ENCODE measurements around the gene EZH1.
A peak's percentile ranks its signal among the peaks of the same experiment; 100 is the strongest.

Gene EZH1

GRCh38 chr17:42706732-42707131, 38.1 kb downstream of the EZH1 start:
- no peak for DNase-seq

GRCh38 chr17:42704837-42705494, 39.9 kb downstream of the EZH1 start:
- no peak for DNase-seq

- no peak for DNase-seq
These were observed 40.4 kb downstream of the EZH1 start for GRCh38 chr17:42704490-42704836.

GRCh38 chr17:42702446-42702845, 42.4 kb downstream of the EZH1 start:
- no peak for DNase-seq

- no peak for DNase-seq
These were observed 44.1 kb downstream of the EZH1 start for GRCh38 chr17:42700586-42701289.

- DNase-seq = no peak
These were observed 45.5 kb downstream of the EZH1 start for GRCh38 chr17:42699415-42699740.

- DNase-seq = no peak
These were observed 46.0 kb downstream of the EZH1 start for GRCh38 chr17:42698736-42699414.

DNA sequence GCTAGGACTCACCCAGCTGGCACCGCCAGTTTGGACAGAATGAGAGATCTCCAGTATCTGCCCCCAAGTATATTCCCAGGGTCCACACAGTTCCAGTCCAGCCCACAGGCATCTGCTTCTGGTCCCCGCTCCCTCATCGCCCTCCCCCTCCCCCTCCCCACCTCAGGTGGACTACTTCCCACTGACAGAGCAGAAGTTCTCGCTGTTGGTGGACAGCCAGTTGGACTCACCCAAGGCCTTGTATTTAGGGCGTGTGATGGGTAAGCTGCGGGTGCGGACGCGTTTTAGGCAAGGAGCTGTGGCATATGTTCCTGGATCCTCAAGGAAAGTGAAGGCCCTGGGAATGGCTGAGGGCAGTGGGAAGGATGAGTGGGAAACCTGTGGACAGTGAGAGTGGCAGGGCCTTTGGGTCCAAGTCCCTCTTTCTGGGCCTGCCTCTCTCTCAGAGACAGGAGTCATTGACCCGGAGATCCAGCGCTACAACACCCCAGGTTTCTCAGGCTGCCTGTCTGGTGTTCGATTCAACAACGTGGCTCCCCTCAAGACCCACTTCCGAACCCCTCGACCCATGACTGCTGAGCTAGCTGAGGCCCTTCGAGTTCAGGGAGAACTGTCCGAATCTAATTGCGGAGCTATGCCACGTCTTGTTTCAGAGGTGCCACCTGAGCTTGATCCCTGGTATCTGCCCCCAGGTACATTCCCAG, 47.6 kb downstream of the EZH1 start:
- DNase-seq = no peak

- no peak for DNase-seq
These were observed 49.3 kb downstream of the EZH1 start for GRCh38 chr17:42695500-42695899.

GRCh38 chr17:42694524-42694923, 50.3 kb downstream of the EZH1 start:
- DNase-seq = no peak

DNA sequence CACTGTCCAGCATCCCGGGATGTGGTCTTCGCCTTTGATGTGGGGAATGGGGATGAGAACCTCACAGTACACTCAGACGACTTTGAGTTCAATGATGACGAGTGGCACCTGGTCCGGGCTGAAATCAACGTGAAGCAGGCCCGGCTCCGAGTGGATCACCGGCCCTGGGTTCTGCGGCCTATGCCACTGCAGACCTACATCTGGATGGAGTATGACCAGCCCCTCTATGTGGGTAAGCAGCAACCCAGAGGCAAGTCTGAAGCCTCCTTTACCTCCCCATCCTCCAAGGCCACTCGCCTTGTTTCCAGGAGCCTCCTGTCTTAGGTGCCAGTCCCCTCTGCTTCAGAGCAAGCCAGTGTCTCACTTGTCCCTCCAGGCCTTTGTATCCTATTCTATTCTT, 52.4 kb downstream of the EZH1 start:
- DNase-seq = no peak

- DNase-seq = no peak
These were observed 53.8 kb downstream of the EZH1 start for GRCh38 chr17:42691021-42691545.

GRCh38 chr17:42690596-42690995, 54.2 kb downstream of the EZH1 start:
- no peak for DNase-seq

GRCh38 chr17:42687707-42688320, 57.0 kb downstream of the EZH1 start:
- no peak for DNase-seq

DNA sequence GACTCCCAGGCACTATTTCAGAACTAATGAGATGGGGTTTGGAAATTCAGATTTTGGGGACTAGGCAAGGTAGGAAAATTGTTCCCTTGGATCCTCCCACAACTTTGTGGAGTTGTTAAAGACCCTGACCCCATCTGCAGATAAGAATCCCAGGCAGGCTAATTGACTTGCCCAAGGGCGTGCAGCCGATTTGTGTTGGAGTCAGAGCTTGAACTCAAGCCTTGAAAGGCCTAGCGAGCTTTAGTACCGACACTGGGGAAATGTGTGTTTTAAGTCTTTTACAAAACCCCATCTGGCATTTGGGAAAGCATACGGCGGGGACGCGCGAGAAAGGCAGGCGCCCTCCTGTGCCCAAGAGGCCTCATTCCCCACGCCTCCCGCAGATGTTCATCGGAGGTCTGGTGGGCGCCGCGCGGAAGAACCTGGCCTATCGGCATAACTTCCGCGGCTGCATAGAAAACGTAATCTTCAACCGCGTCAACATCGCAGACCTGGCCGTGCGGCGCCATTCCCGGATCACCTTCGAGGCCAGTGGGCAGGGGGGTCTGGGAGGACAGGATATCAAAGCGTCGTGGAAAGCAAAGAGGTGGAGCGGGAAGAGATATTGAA, 58.2 kb downstream of the EZH1 start:
- no peak for DNase-seq

- no peak for DNase-seq
These were observed 59.0 kb downstream of the EZH1 start for GRCh38 chr17:42685831-42686230.

DNA sequence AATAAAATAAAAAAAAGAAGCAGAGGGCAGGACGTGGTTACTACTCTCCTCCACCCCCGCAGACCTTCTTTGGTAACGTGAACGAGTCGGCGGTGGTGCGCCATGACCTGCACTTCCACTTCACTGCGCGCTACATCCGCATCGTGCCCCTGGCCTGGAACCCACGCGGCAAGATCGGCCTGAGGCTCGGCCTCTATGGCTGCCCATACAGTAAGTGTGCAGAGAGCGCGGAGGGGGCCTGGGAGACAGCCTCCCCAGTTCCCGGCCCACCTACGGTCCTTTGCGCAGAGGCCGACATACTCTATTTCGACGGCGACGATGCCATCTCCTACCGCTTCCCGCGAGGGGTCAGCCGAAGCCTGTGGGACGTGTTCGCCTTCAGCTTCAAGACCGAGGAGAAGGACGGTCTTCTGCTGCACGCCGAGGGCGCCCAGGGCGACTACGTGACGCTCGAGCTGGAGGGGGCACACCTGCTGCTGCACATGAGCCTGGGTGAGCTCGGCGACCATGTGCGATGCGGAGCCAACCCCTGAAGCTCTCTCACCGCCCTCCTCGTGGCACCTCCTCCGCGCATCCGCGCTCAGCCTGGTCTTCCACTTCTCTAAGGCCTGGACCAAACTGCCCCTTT, 59.8 kb downstream of the EZH1 start:
- DNase-seq = no peak

DNA sequence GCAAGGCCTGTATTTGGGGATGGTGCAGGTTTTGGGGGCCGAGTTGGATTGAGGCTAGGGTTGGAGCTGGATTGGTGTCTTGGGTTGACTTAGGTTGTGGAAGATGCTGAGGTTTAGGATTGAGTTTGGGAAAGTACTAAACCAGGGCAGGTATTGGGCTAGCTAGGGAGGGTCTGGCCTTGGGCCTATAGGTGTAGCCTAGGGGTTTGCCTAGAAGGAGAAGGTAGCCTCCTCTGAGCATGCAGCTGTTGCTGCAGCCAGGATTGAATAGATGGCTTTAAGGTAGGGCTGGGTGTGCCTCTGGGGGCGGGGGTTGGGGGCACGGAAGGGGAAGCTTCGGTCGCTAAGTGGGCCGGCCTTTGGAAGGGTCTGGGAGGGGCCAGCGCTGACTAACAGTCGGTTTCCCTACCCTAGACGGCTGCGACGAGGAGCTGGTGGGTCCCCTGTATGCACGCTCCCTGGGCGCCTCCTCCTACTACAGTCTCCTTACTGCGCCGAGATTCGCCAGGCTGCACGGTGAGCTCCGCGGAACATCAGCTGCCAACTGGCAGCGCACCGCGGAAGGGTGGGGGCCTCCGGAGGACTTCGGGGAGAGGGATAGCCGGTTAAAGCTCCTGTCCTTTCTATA, 61.3 kb downstream of the EZH1 start:
- DNase-seq = no peak

DNA sequence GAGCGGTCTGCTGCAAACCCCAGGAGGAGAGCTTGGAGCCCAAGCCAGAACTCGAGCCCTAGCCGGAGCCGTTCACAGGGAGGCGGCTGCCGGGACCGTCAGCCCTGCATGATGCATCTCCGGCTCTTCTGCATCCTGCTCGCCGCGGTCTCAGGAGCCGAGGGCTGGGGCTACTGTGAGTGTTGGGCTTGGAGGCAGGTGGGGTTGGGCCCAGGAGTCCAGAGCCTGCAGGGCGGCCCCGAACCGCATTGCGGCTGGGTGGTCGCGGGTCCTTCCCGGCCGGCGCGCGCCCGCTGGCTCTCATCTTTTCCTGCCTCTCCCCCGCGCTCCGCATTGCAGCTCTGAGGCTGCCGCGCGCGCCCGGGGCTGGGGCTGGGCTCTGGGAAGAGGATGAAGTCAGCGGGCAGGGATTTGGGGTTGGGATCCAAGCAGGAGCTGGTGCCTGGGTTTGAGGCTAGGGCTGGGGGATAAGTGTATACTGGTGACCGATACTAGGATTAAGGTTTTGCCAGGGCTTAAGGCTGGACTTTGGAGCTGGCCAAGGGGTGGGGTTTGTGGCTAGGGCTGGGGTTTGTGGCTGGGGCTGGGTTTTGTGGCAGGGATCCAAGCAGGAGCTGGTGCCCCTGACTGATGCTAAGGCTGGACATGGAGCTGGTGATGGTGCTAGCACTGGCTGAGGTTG, 62.0 kb downstream of the EZH1 start:
- peak; percentile 17 for DNase-seq

DNA sequence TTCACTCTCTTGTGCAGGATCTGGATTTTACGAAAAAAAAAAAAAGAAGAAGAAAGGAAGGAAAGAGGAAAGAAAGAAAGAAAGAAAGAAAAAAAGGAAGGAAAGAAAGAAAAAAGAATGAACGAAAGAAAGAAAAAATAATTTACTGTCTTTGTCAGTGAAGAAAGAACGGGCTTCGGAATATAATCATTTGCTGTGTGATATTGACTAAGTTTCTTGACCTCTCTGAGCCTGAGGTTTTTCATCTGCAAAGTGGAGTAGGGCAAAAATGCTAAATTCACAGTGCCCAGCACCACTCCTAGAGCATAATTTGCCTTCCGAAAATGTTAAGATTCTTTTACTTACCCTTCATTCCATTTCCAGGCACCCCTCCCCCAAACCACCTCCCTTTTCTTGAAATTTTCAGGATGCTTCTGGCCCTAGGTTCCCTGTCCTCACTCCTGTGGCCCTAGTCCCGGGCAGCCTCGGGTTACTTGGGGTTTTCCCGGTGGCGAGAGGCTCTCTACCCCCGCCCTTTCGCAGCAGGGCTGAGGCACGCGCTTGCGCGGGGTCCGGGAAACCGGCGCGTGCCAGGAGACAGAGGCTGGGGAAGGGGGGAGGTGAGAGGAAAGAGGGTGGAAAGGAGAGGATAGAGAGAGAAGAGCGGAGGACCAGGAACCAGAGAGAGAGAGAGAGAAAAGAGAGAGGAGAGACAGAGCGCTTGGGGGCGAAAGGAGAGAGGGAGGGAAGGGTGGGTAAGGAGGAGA, 62.7 kb downstream of the EZH1 start, which contains the start of gene CNTNAP1:
Gene CNTNAP1, plus strand, starts transcription at position 556 of the 746 bp plus-strand sequence. CDS start 299 bp downstream, outside the sequence.
- DNase-seq = peak; percentile 31

All from NCI-H2171 (cell line).